Upper lobe of right lung (tissue), 1 donor: ENCODE results near the gene AMZ1. TPM values are rescaled to one million over a fixed set of nuclear protein-coding genes. Genes with fewer than 3 reads are reported as not detected.

Experiments used
- ATAC-seq: fragments of 200-7000 bp; cut with Tn5 transposase; one replicate; pipeline ENCODE4 v1.9.1; 2020; ENCODE audit warnings: mild to moderate bottlenecking, moderate library complexity
- DNase-seq: peaks from one replicate; pipeline ENCODE4 v3.0.0-alpha.2; 2020
- H3K27ac ChIP-seq: fragments of 200-600 bp; one replicate; pipeline ENCODE4 v1.8.0; 2022
- H3K27me3 ChIP-seq: fragments of 200-600 bp; one replicate; pipeline ENCODE4 v1.8.0; 2022; ENCODE audit warnings: mild to moderate bottlenecking
- H3K36me3 ChIP-seq: fragments of 200-600 bp; one replicate; pipeline ENCODE4 v1.8.0; 2022
- H3K4me1 ChIP-seq: fragments of 200-600 bp; one replicate; pipeline ENCODE4 v1.8.0; 2022
- H3K4me3 ChIP-seq: fragments of 200-600 bp; one replicate; pipeline ENCODE4 v1.8.0; 2022; ENCODE audit warnings: mild to moderate bottlenecking
- H3K9me3 ChIP-seq: fragments of 200-600 bp; one replicate; pipeline ENCODE4 v1.8.0; 2022
- CTCF ChIP-seq: fragments of 200-600 bp; IDR thresholded peaks from one replicate; pipeline ENCODE4 v1.8.0; 2022; ENCODE audit warnings: antibody characterized with exemption
- intact Hi-C: fragments of 100-400 bp; cut with DNase I; formaldehyde crosslinking; loops from one replicate; pipeline ENCODE4 v1.11.0; 2022
- total RNA-seq: library from RNA; stranded (reverse); fragmentation: NEBNext Ultra II Directional; extraction: Animal tissue kit (Norgen Biotek cat#: 25700); gene quantifications from one replicate; pipeline ENCODE4 v1.2.1, GENCODE V29; 2021
- donor health status: DM: no; HTN: yes; CAD: no; lungs with severe emphysema.

The AMZ1 gene
- total RNA-seq, 1 donor from 2014 or later, result 0.29 TPM

DNA sequence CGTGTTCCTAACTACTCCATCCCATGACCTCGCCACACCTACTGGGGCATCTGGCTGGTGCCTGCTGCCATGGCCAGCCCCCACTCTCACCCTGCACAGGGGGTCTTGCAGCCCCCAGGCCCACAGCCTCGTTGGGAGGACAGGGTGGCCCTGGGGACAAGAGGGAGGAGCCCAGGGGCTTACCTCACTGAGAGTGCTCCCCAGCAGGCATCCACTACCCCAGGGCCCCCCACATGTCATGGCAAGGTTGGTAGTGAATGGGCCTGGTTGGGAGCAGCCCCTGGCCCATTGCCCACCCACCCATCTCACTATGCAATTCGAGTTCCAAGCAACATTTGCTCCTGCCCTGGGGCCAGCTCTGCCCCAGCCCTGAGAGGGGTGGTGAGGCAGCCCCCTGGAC lies 24.0 kb upstream of the AMZ1 start:
- DNase-seq (no peak), ATAC-seq (no peak)
- no peak overlapping the region for H3K4me3 ChIP-seq
- H3K36me3 ChIP-seq, result no peaks in the 10 kb centered on the region
- no peak overlapping the region for H3K27ac ChIP-seq
- no peak for TF ChIP-seq CTCF
- peaks cover 8% of the 10 kb centered on the region for H3K4me1 ChIP-seq
- no peaks in the 10 kb centered on the region for H3K9me3 ChIP-seq
- no peaks in the 10 kb centered on the region for H3K27me3 ChIP-seq
- intact Hi-C loops, result no loop called here

GRCh38 chr7:2665359-2665791 lies 22.6 kb upstream of the AMZ1 start:
- no peak overlapping the region for H3K4me3 ChIP-seq
- ATAC-seq, result no peak
- intact Hi-C loops, result no loop called here

GRCh38 chr7:2666155-2666554 lies 21.8 kb upstream of the AMZ1 start:
- ATAC-seq (no peak), DNase-seq (no peak)
- no peak for TF ChIP-seq CTCF
- Histone ChIP-seq H3K4me3 (no peak overlapping the region), H3K27ac (no peak overlapping the region), H3K36me3 (no peaks in the 10 kb centered on the region), H3K4me1 (peaks cover 13% of the 10 kb centered on the region), H3K9me3 (no peaks in the 10 kb centered on the region), H3K27me3 (no peaks in the 10 kb centered on the region)
- intact Hi-C loops, result no loop called here

More at GRCh38 chr7:2665359-2665791, 22.6 kb upstream of the AMZ1 start:
- no peaks in the 10 kb centered on the region for H3K36me3 ChIP-seq
- no peaks in the 10 kb centered on the region for H3K9me3 ChIP-seq
- H3K27ac ChIP-seq, result no peak overlapping the region
- no peak for TF ChIP-seq CTCF
- peaks cover 8% of the 10 kb centered on the region for H3K4me1 ChIP-seq
- DNase-seq, result no peak
- H3K27me3 ChIP-seq, result no peaks in the 10 kb centered on the region

- Histone ChIP-seq H3K27me3 (no peaks in the 10 kb centered on the region), H3K9me3 (no peaks in the 10 kb centered on the region), H3K4me3 (no peak overlapping the region), H3K27ac (no peak overlapping the region), H3K4me1 (peaks cover 13% of the 10 kb centered on the region), H3K36me3 (no peaks in the 10 kb centered on the region)
- no peak for TF ChIP-seq CTCF
- ATAC-seq (no peak), DNase-seq (no peak)
- intact Hi-C loops, result no loop called here
These were observed 21.3 kb upstream of the AMZ1 start for GRCh38 chr7:2666588-2667250.

- H3K4me3 ChIP-seq, result no peak overlapping the region
- no peak for TF ChIP-seq CTCF
- H3K9me3 ChIP-seq, result no peaks in the 10 kb centered on the region
- no peaks in the 10 kb centered on the region for H3K27me3 ChIP-seq
- DNase-seq (no peak), ATAC-seq (no peak)
- H3K4me1 ChIP-seq, result peaks cover 9% of the 10 kb centered on the region
- intact Hi-C loops, result no loop called here
- H3K36me3 ChIP-seq, result no peaks in the 10 kb centered on the region
- H3K27ac ChIP-seq, result no peak overlapping the region
These were observed 20.2 kb upstream of the AMZ1 start for GRCh38 chr7:2667843-2668242.

GRCh38 chr7:2668401-2668800 lies 19.6 kb upstream of the AMZ1 start:
- Histone ChIP-seq H3K27me3 (no peaks in the 10 kb centered on the region), H3K4me1 (peaks cover 5% of the 10 kb centered on the region), H3K27ac (no peak overlapping the region), H3K36me3 (no peaks in the 10 kb centered on the region), H3K4me3 (no peak overlapping the region), H3K9me3 (no peaks in the 10 kb centered on the region)
- DNase-seq, result no peak
- no peak for TF ChIP-seq CTCF
- ATAC-seq, result no peak
- intact Hi-C loops, result no loop called here
